G401 (cell line): ENCODE results near the gene TMEM125. TPM values are rescaled to one million over a fixed set of nuclear protein-coding genes. Genes with fewer than 3 reads are reported as not detected.

Experiments used
- DNase-seq: peaks from one replicate; pipeline ENCODE4 v3.0.0-alpha.2; 2015; ENCODE audit warnings: low spot score
- in situ Hi-C: cut with HindIII; loops from 2 replicates; pipeline ENCODE4 v1.10.0; 2016; ENCODE audit warnings: low sequenced_read_pairs, mixed read lengths
- total RNA-seq: library from RNA; depleted of rRNA; stranded (reverse); fragments of >200 nt; shearing (Covaris generic); gene quantifications from 2 replicates; pipeline ENCODE4 v1.2.3, GENCODE V29; 2014; rRNA removed

The TMEM125 gene
- not detected in 2 replicates for total RNA-seq

DNA sequence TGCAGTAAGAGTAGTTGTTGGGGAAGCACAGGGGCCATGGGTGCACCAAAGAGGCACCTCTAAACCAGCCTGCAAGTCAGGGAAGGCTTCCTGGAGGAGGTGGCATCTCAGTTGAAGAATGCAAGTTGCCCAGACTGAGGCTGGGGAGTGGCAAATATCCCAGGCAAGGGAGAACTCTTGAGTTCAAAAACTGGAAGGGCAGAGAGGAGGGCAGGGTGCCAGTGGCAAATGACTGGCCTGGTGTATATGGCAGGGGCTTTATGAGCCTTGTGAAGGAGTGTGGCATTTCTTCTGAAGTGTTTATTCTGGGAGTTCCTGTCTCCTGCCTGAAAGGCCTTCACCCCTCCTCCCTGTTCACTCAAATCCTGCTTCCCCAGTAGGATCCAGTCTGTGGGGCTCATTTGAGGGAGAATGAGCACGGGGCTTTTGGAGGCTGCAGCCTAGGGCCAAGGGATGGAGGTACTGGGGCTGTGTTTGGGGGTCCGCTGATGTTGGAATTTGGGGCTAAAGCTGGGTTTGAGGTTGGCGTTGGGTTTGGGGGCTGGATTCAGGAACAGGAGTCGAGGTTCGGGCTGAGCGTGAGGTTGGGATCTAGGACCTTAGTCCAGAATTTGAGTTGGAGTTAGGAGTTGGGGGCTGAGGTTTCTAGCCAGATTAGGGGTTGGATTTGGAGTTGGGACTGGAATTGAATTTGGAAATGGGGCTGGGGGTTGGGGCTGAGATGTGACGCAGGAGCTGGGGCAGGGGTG, at the start of gene TMEM125:
TMEM125 (plus strand) TSS at position 357 of the 749 bp plus-strand sequence. CDS start 2,740 bp downstream, outside the sequence.
- in situ Hi-C loops, result no loop called here

DNA sequence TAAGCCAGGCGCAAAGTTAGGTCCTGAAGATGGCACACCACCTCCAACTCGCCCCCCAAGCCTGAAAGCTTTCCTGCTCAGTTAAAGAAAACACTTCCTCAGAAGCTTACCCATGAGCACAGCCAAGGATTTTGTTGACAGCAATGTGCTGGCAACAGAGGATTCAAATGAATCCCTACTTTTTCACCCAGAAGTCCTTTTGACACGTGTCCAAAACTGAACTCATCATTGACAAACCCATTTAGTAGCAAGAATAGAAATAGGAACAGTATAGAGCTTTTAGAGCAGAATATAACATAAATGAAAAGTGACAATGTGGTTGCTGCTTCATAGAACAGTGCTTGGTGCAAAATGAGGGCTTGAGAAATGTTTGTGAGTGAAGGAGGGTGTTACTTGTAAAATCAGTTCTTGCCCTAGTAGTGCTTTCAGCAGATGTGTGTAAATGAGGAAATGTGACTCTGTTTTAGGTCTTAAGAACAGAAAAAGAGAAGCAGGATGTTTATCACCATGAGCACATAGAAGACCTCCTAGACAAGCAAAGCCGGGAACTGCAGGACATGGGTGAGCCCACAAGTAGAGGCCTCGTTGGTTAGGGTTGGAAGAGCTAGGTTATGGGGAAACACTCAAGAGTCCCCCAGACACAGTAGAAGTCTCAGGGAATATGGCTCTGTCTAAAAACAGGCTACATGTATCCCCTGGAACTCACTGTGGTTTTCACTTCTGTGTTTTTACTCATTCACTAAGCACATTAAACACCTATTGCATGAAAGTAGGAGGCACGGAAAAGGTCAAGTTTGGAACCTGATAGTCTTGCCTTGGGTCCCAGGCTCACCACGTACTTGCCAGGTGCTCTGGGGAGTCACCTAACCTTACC, 48.6 kb upstream of the TMEM125 start:
- DNase-seq, result no peak
- in situ Hi-C loops, result no loop called here

More for the DNA sequence above, at the start of gene TMEM125:
- DNase-seq, result no peak

DNA sequence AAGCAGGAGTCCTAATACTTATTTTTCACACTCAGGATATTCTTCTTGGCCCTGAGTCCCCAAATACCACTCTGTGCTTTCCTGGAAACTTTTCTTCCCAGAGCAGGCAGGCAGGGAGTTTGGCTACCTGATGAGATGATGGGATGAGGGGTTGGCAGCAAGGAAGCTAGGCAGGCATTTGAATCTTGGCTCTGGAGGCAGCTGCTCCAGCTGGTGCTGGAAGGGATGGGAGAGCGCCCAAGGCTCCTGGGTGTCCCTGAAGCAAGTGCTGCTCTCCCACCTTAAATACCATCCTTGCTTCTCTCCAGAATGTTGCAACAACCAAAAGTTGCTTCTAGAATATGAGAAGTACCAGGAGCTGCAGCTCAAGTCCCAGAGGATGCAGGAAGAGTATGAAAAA, 48.0 kb upstream of the TMEM125 start:
- in situ Hi-C loops, result no loop called here
- DNase-seq, result no peak

DNA sequence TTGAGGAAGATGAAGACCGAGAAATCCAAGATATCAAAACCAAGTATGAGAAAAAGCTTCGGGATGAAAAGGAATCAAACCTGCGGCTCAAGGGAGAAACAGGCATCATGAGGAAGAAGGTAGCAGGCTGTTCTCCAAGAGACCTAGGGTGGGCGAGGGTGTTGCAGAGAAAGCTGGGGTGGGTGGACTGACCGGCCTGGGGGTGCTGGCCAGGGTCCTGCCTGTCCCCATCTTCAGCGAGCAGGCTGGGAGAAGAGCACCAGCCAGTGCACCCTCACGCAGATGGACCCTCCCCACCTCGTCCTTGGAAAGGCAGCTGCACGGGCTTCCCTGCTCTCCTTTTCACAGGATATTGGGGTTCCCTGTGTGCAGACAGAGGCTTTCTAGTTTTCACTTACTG, 46.9 kb upstream of the TMEM125 start:
- DNase-seq, result no peak
- in situ Hi-C loops, result no loop called here

DNA sequence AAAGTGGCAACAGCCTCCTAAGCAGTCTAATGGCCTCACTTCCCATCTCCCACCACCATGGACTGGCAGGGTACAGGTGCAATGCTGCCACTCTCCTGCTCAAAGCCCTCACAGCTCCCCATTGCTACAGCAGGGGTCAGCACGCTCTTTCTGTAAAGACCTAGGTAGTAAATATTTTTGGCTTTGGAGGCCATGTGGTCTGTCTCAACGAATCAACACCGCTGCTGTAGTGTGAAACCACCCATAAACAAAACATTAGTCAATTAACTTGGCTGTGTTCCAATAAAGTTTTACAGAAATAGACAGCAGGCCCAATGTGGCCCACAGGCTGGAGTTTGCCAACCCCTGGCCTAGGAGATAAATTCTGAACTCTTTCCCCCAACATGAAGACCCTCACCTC, 44.6 kb upstream of the TMEM125 start:
- DNase-seq, result no peak
- in situ Hi-C loops, result no loop called here

DNA sequence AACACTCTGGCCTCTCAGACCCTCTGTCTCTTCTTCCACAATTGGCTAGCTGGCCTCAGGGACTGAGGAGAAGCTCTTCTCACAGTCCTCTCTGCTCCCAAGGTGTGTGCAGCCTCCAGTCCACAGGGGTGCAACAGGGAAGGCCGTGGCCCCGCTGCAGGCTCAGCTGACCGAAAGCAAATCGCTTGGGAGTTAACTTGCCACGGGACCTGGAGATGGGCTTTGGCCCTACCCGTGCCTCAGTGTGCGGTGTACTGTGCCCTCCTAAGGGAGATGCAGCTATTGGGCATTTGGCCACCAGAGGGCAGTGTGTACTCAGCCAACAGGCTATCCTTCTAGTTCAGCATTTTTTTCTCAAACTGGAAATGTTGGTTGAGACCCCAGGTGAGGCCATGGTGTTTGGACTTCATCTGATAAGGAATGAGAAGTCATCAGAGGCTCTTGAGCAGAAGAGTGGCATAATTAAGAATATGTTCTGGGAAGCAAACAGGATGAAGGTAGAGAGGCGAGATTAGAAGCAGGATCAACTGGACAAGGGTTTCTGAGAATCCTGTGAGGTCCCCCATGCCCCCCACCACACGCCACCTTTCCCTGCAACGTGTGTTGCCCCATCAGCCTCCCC, 42.5 kb upstream of the TMEM125 start:
- DNase-seq, result peak; percentile 86
- in situ Hi-C loops, result no loop called here

DNA sequence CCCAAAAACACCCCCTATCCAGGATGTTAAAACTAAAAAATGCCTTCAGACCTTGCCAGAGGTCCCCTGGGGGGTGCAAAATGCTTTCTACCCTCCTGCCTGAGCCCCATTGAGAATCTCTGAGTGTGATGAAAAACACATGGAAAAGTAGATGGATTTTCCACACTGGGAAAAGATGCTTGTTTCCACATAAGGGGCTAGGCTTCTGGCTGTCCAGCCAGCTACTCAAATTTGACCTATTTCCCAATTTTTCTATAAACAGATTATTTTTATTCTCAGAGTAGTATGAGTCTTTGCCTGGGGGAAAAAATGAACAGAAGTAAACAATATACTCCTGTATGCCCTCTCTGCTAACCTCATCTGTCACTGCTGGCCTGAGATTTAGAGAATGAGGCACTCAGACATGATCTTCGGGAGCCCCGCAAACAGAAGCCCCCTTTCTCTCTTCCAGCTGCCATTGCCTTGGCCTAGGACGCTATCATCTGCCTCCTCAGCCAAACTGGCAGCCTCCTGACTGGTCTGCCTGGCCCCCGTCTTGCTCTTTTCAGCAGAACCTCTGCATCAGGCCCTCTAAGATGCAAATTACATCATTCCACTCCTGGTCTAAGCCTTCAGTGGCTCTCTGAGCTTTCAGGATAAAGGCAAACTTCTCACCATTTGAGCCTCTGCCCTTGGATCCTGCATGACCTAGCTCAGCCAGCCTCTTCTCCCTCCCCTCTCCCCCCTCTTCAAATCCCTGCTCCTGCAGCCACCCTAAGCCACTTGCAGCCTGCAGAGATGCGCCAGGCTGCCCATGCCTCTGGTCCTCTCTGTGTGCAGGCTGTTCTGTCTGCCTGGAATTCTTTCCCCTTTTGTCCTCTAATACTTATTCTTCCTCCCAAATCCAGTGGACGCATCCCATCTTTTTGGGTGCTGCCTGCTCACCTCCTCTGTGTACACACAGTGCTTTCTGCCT, 39.7 kb upstream of the TMEM125 start:
- no peak for DNase-seq
- in situ Hi-C loops, result no loop called here

DNA sequence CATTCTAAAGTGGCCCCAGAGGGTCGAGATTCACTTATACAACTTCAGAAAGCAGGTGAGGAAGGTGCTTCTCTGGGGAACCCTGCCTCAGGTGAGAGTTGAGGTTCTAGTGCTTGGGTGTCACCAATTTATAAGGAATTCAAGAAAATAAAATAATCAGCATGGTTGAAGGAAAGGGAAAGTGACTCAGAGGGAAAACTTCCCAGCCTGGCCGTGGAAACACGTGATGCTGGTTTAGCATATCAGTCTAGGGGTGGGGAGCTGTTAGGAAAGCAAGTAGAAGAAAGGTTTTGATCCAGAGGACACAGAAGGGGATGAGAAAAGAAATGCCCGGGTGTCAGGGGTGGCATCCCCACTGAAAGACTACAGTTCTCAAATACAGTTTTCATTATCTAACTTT, 37.7 kb upstream of the TMEM125 start:
- no peak for DNase-seq
- in situ Hi-C loops, result no loop called here

DNA sequence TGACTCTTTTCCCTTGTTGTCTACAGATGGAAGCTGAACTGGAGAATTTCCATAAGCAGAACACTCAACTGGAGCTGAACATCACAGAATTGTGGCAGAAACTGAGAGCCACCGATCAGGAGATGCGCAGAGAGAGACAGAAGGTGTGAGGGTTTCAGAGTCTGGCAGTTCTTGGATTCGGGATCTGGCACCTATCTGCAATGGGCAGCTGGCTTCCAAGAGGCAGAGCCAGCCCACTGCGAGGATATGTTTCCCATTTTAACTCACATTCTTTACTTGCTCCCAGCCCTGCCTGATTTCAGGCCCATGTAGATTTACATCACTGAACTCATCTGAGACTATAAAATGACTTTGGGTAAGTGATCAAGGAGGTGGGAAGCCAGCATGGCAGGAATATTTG, 37.3 kb upstream of the TMEM125 start:
- DNase-seq, result peak; percentile 94
- in situ Hi-C loops, result no loop called here

DNA sequence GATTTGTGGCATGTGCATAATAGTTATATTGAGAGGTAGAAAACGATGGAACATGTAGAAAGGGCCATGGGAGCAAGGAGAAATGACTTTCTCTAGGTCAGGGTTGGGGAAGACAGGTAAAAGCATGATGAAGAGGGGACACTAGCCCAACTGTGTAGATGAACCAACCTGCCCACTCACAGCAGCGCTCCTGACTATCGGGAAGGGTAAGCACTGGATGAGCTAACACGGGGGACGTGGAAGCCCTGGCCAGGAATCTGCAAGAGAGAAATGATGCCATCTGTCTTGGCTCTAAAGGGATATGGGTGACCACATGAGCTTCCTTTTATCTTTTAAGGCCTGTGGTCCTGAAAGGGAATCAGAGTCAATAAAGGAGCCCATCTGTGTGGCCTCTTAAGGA, 36.2 kb upstream of the TMEM125 start:
- in situ Hi-C loops, result no loop called here
- DNase-seq, result peak; percentile 69

DNA sequence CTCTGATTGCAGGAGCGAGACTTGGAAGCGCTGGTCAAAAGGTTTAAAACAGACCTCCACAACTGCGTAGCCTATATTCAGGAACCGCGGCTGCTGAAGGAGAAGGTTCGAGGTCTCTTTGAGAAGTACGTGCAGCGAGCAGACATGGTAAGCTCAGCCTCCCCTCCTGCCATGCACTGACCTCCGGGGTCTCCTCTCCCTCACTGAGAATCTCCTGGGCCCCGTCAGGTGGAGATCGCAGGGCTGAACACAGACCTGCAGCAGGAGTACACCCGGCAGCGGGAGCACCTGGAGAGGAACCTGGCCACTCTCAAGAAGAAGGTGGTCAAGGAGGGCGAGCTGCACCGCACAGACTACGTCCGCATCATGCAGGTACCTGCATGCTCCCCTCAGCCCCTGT, 35.5 kb upstream of the TMEM125 start:
- in situ Hi-C loops, result no loop called here
- DNase-seq, result no peak

DNA sequence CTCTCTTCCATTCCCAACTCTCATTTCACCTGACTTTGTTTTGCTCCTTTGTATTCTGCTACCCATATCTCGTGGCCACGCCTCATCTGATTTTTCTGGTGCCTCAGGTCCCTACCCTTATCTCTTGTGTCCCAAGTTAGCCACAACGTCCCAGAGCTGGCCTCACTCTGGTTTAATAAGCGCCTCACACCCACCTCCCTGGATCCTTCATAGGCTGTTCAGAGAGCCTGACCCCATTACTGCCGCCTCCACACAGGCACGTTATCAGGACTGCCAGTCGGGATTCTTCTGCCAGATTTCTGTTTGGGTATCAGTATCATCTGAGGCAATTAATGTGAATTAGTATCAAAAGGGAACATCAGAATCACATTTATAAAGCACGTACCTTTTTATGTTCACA, 34.7 kb upstream of the TMEM125 start:
- in situ Hi-C loops, result no loop called here
- no peak for DNase-seq

DNA sequence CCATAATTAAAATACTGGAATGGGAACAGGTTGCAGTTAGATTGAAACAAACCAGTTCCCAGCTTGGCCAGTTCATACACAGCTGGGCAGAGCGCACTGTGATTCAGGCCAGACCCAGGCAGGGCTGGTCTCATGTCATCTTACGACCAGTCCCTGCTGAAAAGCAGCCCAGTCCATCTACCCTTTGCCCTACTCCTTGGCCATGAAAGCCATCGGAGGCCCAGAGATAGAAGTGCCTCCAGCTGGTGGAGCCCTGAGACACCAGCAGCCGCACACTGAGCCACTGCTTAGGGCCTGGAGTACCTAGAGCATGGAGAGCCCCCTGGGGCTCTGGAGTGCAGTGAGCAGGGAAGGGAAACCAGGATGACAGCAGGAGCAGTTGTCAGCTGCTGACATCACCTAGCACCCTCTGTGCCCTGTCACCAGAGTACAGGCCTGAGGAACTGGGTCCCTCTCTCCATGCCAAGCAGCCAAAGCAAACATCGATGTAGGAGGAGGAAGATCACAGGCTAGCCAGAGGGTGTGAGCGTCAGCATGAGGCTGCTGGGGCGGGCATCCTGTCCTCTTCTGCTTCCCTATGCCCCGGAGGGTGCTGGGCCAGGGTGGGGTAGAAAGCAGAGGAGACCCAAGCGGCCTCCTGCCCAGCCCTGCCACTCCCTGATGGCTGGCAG, 34.2 kb upstream of the TMEM125 start:
- in situ Hi-C loops, result no loop called here
- peak; percentile 61 for DNase-seq

DNA sequence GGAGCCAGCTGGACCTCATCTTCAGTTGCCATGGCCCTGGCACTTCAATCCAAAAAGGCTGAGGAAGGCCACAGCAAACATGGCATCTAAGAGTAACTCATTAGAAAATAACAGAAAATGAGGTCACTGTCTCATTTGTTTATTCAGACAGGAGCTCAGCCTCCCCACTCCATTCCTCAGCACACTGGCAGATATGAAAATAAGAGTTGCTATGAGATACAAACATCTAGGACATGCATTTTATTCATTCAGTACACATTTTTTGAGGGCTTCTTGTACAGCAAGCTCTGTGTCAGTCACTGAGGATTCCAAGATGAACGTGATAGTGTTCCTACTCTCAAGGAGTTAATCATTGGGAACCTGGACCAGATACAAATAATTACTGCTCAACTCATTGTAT, 32.7 kb upstream of the TMEM125 start:
- DNase-seq, result no peak
- in situ Hi-C loops, result no loop called here

DNA sequence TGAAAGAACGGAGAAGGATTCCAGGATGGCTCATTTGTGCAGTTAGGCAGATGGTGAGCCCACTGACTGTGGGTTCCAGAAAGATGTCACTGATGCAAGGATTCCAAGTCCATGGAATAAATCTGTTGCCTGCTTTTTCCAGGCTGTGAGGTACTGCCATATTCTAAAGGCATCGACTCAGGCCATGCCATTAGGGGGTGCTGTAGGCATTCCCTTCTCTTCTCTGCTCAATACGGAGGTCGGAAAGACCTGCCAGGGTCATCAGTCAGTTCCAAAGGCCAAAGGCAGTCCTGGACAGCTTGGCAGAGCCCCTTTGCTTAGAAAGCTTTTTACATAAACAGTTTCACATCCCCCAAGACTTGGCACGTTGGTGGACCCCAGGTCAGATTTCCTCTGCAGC, 31.7 kb upstream of the TMEM125 start:
- in situ Hi-C loops, result no loop called here
- DNase-seq, result peak; percentile 84

DNA sequence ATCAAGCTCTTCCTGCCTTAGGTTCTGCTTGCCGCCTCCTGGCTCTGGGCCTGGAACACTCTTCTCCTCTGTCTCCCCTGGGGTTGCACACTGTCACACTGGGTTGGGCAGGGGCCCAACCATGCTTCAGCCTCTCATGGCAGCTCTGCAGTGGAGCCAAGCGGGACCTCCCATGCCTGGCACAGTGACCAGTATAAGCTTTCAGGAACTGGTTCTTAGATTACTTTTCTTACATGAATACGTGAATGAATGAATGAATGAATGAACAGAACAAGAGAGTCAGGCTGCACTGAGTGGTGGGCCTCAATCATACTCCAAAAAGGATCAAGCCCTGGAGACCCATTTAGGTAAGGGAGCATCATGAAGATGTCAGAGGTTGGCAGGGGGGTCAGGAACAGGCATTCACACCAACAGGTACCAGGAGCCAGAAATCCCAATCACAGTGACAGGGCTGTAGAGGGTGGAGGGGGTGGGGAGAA, 30.8 kb upstream of the TMEM125 start:
- no peak for DNase-seq
- in situ Hi-C loops, result no loop called here

DNA sequence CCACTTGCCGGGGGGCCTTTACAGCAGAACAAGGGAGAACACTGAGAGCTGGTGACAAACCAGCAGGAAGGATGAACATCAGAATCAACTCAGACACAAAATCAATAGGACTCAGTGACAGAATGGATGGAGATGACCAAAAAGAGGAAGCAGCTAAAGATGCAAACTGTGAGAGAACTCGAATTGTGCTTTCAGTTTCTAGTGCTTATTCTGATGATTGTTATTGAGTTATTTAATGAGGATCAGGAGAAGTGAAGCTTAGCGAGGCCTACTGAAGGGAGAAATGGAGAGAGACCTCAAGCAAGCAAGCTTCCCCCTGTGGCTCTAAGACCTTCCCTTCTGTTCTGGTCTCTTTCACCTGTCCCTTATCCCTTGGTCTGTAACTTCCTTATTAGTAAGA, 30.3 kb upstream of the TMEM125 start:
- in situ Hi-C loops, result no loop called here
- no peak for DNase-seq

DNA sequence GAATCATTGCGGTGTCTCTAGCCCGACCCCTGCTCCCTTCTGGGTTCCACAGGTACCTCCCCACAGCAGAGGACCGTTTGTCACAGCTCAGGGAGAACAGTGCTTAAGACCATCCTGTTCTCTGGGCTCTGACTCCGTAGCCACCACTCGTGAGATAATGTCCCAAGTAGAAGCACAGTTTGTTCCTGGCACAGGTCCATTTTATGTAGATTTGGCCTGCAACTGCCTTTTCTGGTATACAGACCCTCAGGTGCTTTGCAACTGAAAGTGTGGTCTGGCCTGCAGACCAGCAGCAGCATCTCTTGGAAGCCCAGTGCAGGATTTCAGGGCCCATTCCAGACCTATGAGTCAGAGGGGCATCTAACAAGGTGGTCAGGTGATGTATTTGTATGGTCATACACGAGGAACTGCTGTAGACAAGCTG, 28.4 kb upstream of the TMEM125 start:
- in situ Hi-C loops, result no loop called here
- DNase-seq, result no peak
